ENCODE results near the gene ZMIZ1. TPM values are rescaled to one million over a fixed set of nuclear protein-coding genes. Genes with fewer than 3 reads are reported as not detected.

ZMIZ1 gene
- total RNA-seq, 4 donors from 2014 or later, result 65.5 to 88.2 (median 69.3) TPM

DNA sequence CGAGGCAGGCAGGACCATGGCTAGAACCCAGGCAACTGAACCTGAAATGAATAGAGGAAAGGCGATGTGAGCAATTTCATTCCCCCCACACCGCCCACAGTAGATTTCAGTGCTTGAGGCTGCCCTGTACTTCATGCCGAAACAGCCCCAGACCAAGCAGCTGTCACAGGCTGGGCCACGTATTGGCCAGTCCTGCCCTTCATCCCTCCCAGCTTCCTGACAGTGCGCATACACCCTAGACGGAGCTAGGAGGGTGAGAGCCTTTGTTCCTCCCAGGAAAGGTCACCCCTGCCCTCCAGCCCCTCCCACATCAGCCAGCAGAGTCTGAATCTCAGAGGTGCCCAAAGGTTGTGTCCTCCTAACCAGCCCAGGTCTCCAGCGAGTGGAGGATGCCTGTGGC lies 98.8 kb downstream of the ZMIZ1 start:
- WGBS, 2 donors, result 77 to 80% methylated on average over 8 of the region's 8 CpGs
- H3K4me1 ChIP-seq, result peaks cover 0 to 65% (median 3%) of the 10 kb centered on the region in 4 donors
- no peaks in the 10 kb centered on the region for H3K27me3 ChIP-seq
- H3K36me3 ChIP-seq, result peaks cover 0 to 74% (median 5%) of the 10 kb centered on the region in 3 donors
- H3K27ac ChIP-seq, result no peak overlapping the region
- no peak overlapping the region for H3K4me3 ChIP-seq
- TF ChIP-seq EP300 (IDR thresholded peaks at IDR 0.05) (no peak), POLR2A (IDR thresholded peaks at IDR 0.05) (no peak)
- TF ChIP-seq, protein P1, sequence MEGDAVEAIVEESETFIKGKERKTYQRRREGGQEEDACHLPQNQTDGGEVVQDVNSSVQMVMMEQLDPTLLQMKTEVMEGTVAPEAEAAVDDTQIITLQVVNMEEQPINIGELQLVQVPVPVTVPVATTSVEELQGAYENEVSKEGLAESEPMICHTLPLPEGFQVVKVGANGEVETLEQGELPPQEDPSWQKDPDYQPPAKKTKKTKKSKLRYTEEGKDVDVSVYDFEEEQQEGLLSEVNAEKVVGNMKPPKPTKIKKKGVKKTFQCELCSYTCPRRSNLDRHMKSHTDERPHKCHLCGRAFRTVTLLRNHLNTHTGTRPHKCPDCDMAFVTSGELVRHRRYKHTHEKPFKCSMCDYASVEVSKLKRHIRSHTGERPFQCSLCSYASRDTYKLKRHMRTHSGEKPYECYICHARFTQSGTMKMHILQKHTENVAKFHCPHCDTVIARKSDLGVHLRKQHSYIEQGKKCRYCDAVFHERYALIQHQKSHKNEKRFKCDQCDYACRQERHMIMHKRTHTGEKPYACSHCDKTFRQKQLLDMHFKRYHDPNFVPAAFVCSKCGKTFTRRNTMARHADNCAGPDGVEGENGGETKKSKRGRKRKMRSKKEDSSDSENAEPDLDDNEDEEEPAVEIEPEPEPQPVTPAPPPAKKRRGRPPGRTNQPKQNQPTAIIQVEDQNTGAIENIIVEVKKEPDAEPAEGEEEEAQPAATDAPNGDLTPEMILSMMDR (IDR thresholded peaks at IDR 0.05), result no peak
- no peak for DNase-seq (ENCODE audit: low spot score in 2 of 2)
- no peaks in the 10 kb centered on the region for H3K9me3 ChIP-seq

DNA sequence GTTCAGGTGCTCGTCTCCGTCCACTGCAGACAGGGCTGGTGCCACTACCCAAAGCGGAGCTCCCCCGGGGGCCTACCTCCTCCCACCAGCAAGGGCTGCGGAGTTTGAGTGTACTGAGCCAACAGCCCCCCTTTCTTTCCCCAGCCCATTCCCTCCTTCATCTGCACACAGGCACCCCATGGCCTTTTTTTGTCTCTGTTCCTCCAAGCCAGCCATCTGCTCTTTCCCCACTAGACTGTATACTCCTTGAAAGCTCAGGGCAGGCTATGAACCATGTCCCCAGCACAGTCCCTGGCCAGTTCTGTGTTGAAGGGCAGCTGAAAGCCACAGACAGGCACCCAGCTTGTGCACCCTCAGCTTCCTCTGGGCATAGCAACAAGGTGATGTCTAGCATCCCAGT lies 99.4 kb downstream of the ZMIZ1 start:
- TF ChIP-seq POLR2A (IDR thresholded peaks at IDR 0.05) (no peak), EP300 (IDR thresholded peaks at IDR 0.05) (no peak)
- TF ChIP-seq, protein P1 (IDR thresholded peaks at IDR 0.05), result no peak
- Histone ChIP-seq H3K27me3 (no peaks in the 10 kb centered on the region), H3K27ac (no peak overlapping the region), H3K36me3 (peaks cover 0 to 71% (median 5%) of the 10 kb centered on the region in 3 donors), H3K4me1 (peaks cover 0 to 65% (median 3%) of the 10 kb centered on the region in 4 donors), H3K9me3 (no peaks in the 10 kb centered on the region), H3K4me3 (no peak overlapping the region)
- 86 to 88% methylated on average over 5 of the region's 5 CpGs for WGBS, 2 donors
- no peak for DNase-seq (ENCODE audit: low spot score in 2 of 2)

DNA sequence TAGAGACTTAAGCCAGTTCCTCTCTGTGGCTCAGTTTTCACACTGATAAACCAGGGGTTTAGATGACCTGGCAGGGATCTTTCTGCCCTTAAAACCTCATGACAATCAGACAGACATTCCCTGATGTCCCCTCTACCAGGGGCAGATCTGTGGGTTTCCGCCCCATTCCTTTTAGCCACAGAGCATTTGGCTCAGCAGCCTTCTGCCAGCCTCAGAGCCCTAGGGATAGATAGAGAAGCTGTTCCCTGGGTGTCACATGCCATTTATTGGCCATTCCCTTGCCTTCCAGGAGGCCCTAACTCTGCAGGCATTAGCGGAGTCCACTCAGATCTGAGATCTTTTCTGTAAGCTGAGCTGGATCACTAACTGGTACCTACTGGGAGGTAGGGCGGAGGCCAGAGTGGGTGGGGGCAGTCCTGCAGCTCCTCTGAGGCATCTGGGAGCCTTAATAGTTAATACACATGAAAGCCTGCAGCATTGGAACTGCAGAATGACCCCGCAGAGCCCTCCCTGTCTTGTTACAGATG lies 101.5 kb downstream of the ZMIZ1 start:
- H3K9me3 ChIP-seq, result no peaks in the 10 kb centered on the region
- H3K27me3 ChIP-seq, result no peaks in the 10 kb centered on the region
- no peak for DNase-seq (ENCODE audit: low spot score in 2 of 2)
- peaks cover 0 to 71% (median 10%) of the 10 kb centered on the region in 4 donors for H3K4me1 ChIP-seq
- H3K4me3 ChIP-seq, result no peak overlapping the region
- H3K27ac ChIP-seq, result peak overlapping the region in 2 of 4 donors; percentile 56 to 67
- peaks cover 0 to 67% (median 5%) of the 10 kb centered on the region in 3 donors for H3K36me3 ChIP-seq
- TF ChIP-seq, protein P1 (IDR thresholded peaks at IDR 0.05), result no peak
- TF ChIP-seq EP300 (IDR thresholded peaks at IDR 0.05) (no peak), POLR2A (IDR thresholded peaks at IDR 0.05) (no peak)
- 100% methylated on average over 2 of the region's 4 CpGs for WGBS, 2 donors

DNA sequence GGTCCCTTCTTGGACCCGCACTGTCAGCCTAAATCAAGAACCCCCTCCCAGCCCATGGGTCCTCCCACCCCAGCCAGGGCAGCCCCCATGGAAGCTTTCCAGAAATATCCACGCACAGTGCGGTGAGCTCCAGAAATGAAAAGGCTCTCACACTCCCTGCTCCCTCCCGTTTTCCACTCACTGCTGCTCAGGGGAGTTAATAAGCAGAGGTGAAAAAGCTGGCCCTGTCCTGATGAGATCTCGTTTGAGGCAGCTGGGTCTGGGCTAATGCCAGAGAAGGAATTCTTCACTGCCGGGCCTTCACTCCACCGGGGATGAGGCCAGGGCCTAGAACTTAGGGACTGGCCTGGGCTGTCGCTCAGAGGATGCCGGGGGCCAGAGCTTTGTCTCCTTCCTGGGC lies 102.2 kb downstream of the ZMIZ1 start:
- Histone ChIP-seq H3K4me1 (peaks cover 0 to 71% (median 16%) of the 10 kb centered on the region in 4 donors), H3K27me3 (no peaks in the 10 kb centered on the region), H3K4me3 (no peak overlapping the region), H3K27ac (peak overlapping the region in 2 of 4 donors; percentile 56 to 67), H3K36me3 (peaks cover 0 to 65% (median 5%) of the 10 kb centered on the region in 3 donors), H3K9me3 (no peaks in the 10 kb centered on the region)
- DNase-seq (ENCODE audit: low spot score in 2 of 2), result no peak
- TF ChIP-seq POLR2A (IDR thresholded peaks at IDR 0.05) (no peak), EP300 (IDR thresholded peaks at IDR 0.05) (no peak)
- TF ChIP-seq, protein P1 (IDR thresholded peaks at IDR 0.05), result no peak
- WGBS, 2 donors, result 63 to 68% methylated on average over 9 of the region's 9 CpGs

DNA sequence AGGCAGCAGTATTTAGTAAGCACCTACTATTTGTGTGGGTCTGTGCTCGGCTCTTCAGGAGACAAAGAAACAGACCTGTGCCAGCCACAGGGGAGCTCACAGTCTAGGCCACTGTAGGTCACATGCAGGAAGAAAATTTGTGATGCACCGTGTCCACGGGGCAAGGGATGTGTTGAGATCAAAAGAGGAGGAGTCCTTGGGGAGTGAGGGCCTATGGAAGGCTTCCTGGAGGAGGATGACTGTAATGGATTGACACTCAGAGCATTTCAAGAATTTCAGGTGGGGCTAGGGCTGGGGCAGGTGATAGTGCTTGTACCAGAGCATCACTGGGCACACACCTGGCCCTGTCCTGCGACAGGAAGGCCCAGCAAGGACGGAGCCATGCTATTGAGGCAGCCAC lies 102.7 kb downstream of the ZMIZ1 start:
- TF ChIP-seq, protein P1 (IDR thresholded peaks at IDR 0.05), result no peak
- no peak for TF ChIP-seq POLR2A (IDR thresholded peaks at IDR 0.05)
- no peak for TF ChIP-seq EP300 (IDR thresholded peaks at IDR 0.05)
- WGBS, 2 donors, result 90 to 95% methylated on average over 5 of the region's 5 CpGs
- DNase-seq (ENCODE audit: low spot score in 2 of 2), result no peak
- H3K27me3 ChIP-seq, result no peaks in the 10 kb centered on the region
- H3K36me3 ChIP-seq, result peaks cover 0 to 60% (median 0%) of the 10 kb centered on the region in 3 donors
- H3K4me3 ChIP-seq, result no peak overlapping the region
- no peaks in the 10 kb centered on the region for H3K9me3 ChIP-seq
- H3K4me1 ChIP-seq, result peaks cover 0 to 72% (median 21%) of the 10 kb centered on the region in 4 donors
- H3K27ac ChIP-seq, result peak overlapping the region in 2 of 4 donors; percentile 56 to 67
